GM12892 (cell line): ENCODE measurements around the gene FOXRED2.

ENCODE experiments used
- POLR2A ChIP-seq: IDR thresholded peaks from 2 replicates; pipeline ENCODE4 v1.6.1; 2011; ENCODE audit warnings: low read depth, low read length, control low read depth
- POLR2AphosphoS5 ChIP-seq: IDR thresholded peaks from 2 replicates; pipeline ENCODE4 v1.6.1; 2011; ENCODE audit warnings: low read depth, low read length, control low read depth

DNA sequence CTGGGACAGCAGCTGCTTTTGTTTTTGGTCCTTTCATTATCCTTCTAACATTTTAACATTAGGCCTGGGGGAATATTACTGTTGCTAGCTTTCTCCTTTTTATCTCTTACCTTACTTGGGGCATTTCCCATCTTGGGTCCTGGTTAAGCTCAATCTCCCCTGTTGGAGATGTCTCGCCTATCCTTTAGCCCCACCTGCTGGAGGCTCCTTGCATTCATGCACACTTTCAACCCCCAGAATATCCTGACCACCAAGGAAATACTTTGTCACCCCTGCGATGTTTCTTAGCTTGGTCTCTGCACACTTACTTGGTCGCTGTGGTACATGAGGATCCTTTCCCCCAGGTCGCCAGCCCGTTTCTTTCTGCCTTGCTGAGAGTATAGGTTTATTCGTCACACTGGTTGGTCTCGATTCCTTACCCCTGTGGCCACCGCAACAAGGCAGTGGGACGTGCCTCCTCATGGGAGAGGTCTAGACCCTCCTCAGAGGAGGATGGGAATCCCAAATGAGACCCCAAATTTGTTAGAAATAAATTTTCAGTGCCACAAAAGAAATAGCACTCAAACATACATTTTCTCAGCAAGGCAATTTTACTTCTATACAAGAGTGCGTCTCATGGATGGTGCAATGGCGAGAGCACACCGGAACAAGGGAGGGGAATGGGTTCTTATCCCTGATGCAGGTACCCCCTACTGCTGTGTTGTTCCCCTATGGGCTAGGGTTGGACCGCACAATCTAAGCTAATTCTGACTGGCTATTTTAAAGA is 20.0 kb downstream of the FOXRED2 start:
- no peak for TF ChIP-seq POLR2A
- no peak for TF ChIP-seq POLR2AphosphoS5
